Measurements from ENCODE around the gene PORCN.
A peak's percentile ranks its signal among the peaks of the same experiment; 100 is the strongest.
"Not testable (repeated sequence)": the region's sequence is repeated elsewhere in the genome, so short reads cannot be mapped to it uniquely, and the experiment has no call there.

PORCN gene

GRCh38 chrX:48513670-48514069 is 4.9 kb downstream of the PORCN start:
- DNase-seq (ENCODE audit: low read depth) = no peak

GRCh38 chrX:48514126-48514806 is 5.5 kb downstream of the PORCN start:
- no peak for DNase-seq (ENCODE audit: low read depth)

- no peak for DNase-seq (ENCODE audit: low read depth)
Observed at GRCh38 chrX:48514868-48515460, 6.2 kb downstream of the PORCN start.

GRCh38 chrX:48515842-48516241 is 7.0 kb downstream of the PORCN start:
- DNase-seq (ENCODE audit: low read depth) = no peak

- DNase-seq (ENCODE audit: low read depth) = no peak
Observed at GRCh38 chrX:48516285-48516684, 7.5 kb downstream of the PORCN start.

GRCh38 chrX:48516987-48517386 is 8.2 kb downstream of the PORCN start:
- no peak for DNase-seq (ENCODE audit: low read depth)

GRCh38 chrX:48519481-48519880 is 10.7 kb downstream of the PORCN start:
- not testable (repeated sequence) for DNase-seq (ENCODE audit: low read depth)

- DNase-seq (ENCODE audit: low read depth) = no peak
Observed at GRCh38 chrX:48520455-48520854, 11.7 kb downstream of the PORCN start.

GRCh38 chrX:48520976-48521352 is 12.2 kb downstream of the PORCN start:
- DNase-seq (ENCODE audit: low read depth) = no peak

GRCh38 chrX:48521353-48522243 is 12.8 kb downstream of the PORCN start, which contains the start of gene EBP:
TSS of gene EBP (plus strand) at chrX:48521808. CDS start at chrX:48523772, 1,964 bp downstream.
- peak; percentile 84 for DNase-seq (ENCODE audit: low read depth)

GRCh38 chrX:48522291-48522690 is 13.5 kb downstream of the PORCN start:
- no peak for DNase-seq (ENCODE audit: low read depth)

GRCh38 chrX:48523682-48524081 is 14.9 kb downstream of the PORCN start:
- no peak for DNase-seq (ENCODE audit: low read depth)

GRCh38 chrX:48525853-48526252 is 17.1 kb downstream of the PORCN start:
- DNase-seq (ENCODE audit: low read depth) = peak; percentile 23

GRCh38 chrX:48530736-48531135 is 21.9 kb downstream of the PORCN start:
- no peak for DNase-seq (ENCODE audit: low read depth)

GRCh38 chrX:48531358-48531959 is 22.7 kb downstream of the PORCN start:
- peak; percentile 79 for DNase-seq (ENCODE audit: low read depth)

GRCh38 chrX:48532161-48532560 is 23.4 kb downstream of the PORCN start:
- peak; percentile 17 for DNase-seq (ENCODE audit: low read depth)

GRCh38 chrX:48533165-48533564 is 24.4 kb downstream of the PORCN start:
- DNase-seq (ENCODE audit: low read depth) = no peak

GRCh38 chrX:48538641-48539344 is 30.0 kb downstream of the PORCN start:
- no peak for DNase-seq (ENCODE audit: low read depth)

GRCh38 chrX:48539345-48540027 is 30.7 kb downstream of the PORCN start, which contains the start of gene TBC1D25:
TSS of gene TBC1D25 (plus strand) at chrX:48539714. CDS start at chrX:48539798, 84 bp downstream.
- DNase-seq (ENCODE audit: low read depth) = peak; percentile 96

GRCh38 chrX:48540028-48540375 is 31.2 kb downstream of the PORCN start:
- peak; percentile 52 for DNase-seq (ENCODE audit: low read depth)

GRCh38 chrX:48540480-48540879 is 31.7 kb downstream of the PORCN start:
- no peak for DNase-seq (ENCODE audit: low read depth)

All from iris pigment epithelial cell (primary cell).